WTC11 (cell line): ENCODE measurements around the gene SYNDIG1. TPM values are rescaled to one million over a fixed set of nuclear protein-coding genes. Genes with fewer than 3 reads are reported as not detected.

Experiments used
- ATAC-seq: fragments of 200-7000 bp; cut with Tn5 transposase; 2 replicates; pipeline ENCODE4 v1.10.0; 2021; ENCODE audit warnings: mild to moderate bottlenecking, moderate library complexity
- CTCF ChIA-PET: fragments of 300-600 bp; sonication (Branson Sonifier 250); formaldehyde crosslinking; loops from one replicate; lab custom pipeline; 2021; ENCODE audit warnings: antibody characterized with exemption; lab: Charles Lee
- POLR2A ChIA-PET: fragments of 350-600 bp; sonication (Branson Sonifier 250); formaldehyde crosslinking; loops from one replicate; lab custom pipeline; 2021; ENCODE audit warnings: antibody characterized with exemption; lab: Charles Lee
- DNase-seq: peaks from one replicate; pipeline ENCODE4 v3.0.0; 2021; ENCODE audit warnings: low spot score
- H3K27ac Mint-ChIP-seq: 2 replicates; pipeline ENCODE4 v1.8.0; 2021; ENCODE audit warnings: mixed read lengths
- H3K27me3 Mint-ChIP-seq: 2 replicates; pipeline ENCODE4 v1.8.0; 2021; ENCODE audit warnings: low read depth, mild to moderate bottlenecking, moderate library complexity, mixed read lengths
- H3K36me3 Mint-ChIP-seq: 2 replicates; pipeline ENCODE4 v1.8.0; 2021; ENCODE audit warnings: mixed read lengths
- H3K4me1 Mint-ChIP-seq: 2 replicates; pipeline ENCODE4 v1.8.0; 2022; ENCODE audit warnings: mixed read lengths
- H3K4me3 Mint-ChIP-seq: 2 replicates; pipeline ENCODE4 v1.8.0; 2021; ENCODE audit warnings: mild to moderate bottlenecking, moderate library complexity, mixed read lengths
- H3K9me3 Mint-ChIP-seq: 2 replicates; pipeline ENCODE4 v1.8.0; 2021; ENCODE audit warnings: mixed read lengths
- CTCF ChIP-seq: fragments of 200-600 bp; IDR thresholded peaks from 2 replicates; pipeline ENCODE4 v1.8.0; 2022; ENCODE audit warnings: antibody characterized with exemption
- ERG ChIP-seq: fragments of 250-450 bp; sonication (Bioruptor Pico); IDR thresholded peaks from 2 replicates; pipeline ENCODE4 v1.8.0; 2021; ENCODE audit warnings: mild to moderate bottlenecking
- ESRRA ChIP-seq: sonication (generic); formaldehyde crosslinking; IDR thresholded peaks from 2 replicates; pipeline ENCODE4 v1.8.1; 2022; ENCODE audit warnings: mild to moderate bottlenecking, missing genetic modification reagents, borderline replicate concordance
- FOXK1 ChIP-seq: sonication (generic); formaldehyde crosslinking; IDR thresholded peaks from 2 replicates; pipeline ENCODE4 v1.8.0; 2022; ENCODE audit warnings: mild to moderate bottlenecking, moderate library complexity, missing genetic modification reagents
- FOXP1 ChIP-seq: sonication (generic); formaldehyde crosslinking; IDR thresholded peaks from 2 replicates; pipeline ENCODE4 v1.8.0; 2022; ENCODE audit warnings: missing genetic modification reagents, mild to moderate bottlenecking, moderate library complexity, borderline replicate concordance
- GTF2I ChIP-seq: fragments of 250-450 bp; sonication (Bioruptor Pico); conservative IDR thresholded peaks from 2 replicates; pipeline ENCODE4 v1.4.0; 2021; ENCODE audit warnings: mild to moderate bottlenecking
- MAX ChIP-seq: sonication (generic); formaldehyde crosslinking; IDR thresholded peaks from 2 replicates; pipeline ENCODE4 v1.8.0; 2022; ENCODE audit warnings: mild to moderate bottlenecking, missing genetic modification reagents
- MXD4 ChIP-seq: fragments of 250-450 bp; sonication (Bioruptor Pico); IDR thresholded peaks from 2 replicates; pipeline ENCODE4 v1.8.0; 2021; ENCODE audit warnings: mild to moderate bottlenecking, moderate library complexity, borderline replicate concordance
- NFE2L1 ChIP-seq: sonication (generic); formaldehyde crosslinking; IDR thresholded peaks from 2 replicates; pipeline ENCODE4 v1.8.1; 2023; ENCODE audit warnings: missing genetic modification reagents
- NR2C2 ChIP-seq: sonication (generic); formaldehyde crosslinking; IDR thresholded peaks from 2 replicates; pipeline ENCODE4 v1.8.0; 2022; ENCODE audit warnings: mild to moderate bottlenecking, missing genetic modification reagents
- PRRX2 ChIP-seq: fragments of 250-450 bp; sonication (Bioruptor Pico); IDR thresholded peaks from 2 replicates; pipeline ENCODE4 v1.8.0; 2021; ENCODE audit warnings: mild to moderate bottlenecking
- RORB ChIP-seq: fragments of 250-450 bp; sonication (Bioruptor Pico); IDR thresholded peaks from 2 replicates; pipeline ENCODE4 v1.9.0; 2021; ENCODE audit warnings: mild to moderate bottlenecking
- TEAD4 ChIP-seq: sonication (generic); formaldehyde crosslinking; IDR thresholded peaks from 2 replicates; pipeline ENCODE4 v1.8.0; 2022; ENCODE audit warnings: mild to moderate bottlenecking, missing genetic modification reagents
- USF1 ChIP-seq: sonication (generic); formaldehyde crosslinking; IDR thresholded peaks from 2 replicates; pipeline ENCODE4 v1.8.0; 2022; ENCODE audit warnings: mild to moderate bottlenecking, missing genetic modification reagents
- ZBTB43 ChIP-seq: sonication (generic); formaldehyde crosslinking; IDR thresholded peaks from 2 replicates; pipeline ENCODE4 v1.8.1; 2023; ENCODE audit warnings: mild to moderate bottlenecking, missing genetic modification reagents
- ZNF512 ChIP-seq: sonication (generic); formaldehyde crosslinking; IDR thresholded peaks from 2 replicates; pipeline ENCODE4 v1.8.1; 2022; ENCODE audit warnings: missing genetic modification reagents, borderline replicate concordance
- ZNF532 ChIP-seq: fragments of 250-450 bp; sonication (Bioruptor Pico); IDR thresholded peaks from 2 replicates; pipeline ENCODE4 v1.9.0; 2021; ENCODE audit warnings: mild to moderate bottlenecking, borderline replicate concordance
- ZNF671 ChIP-seq: fragments of 250-450 bp; sonication (Bioruptor Pico); IDR thresholded peaks from 2 replicates; pipeline ENCODE4 v1.8.0; 2021; ENCODE audit warnings: mild to moderate bottlenecking
- total RNA-seq: library from RNA; stranded (reverse); gene quantifications from 3 replicates; pipeline ENCODE4 v1.2.3, GENCODE V29; 2021

The SYNDIG1 gene
- total RNA-seq, 1 experiment from 2014 or later = 6.4 TPM

GRCh38 chr20:24600012-24600411, 130.6 kb downstream of the SYNDIG1 start (continued):
- TF ChIP-seq ERG (CRISPR knock-in tag) = no peak
- TF ChIP-seq ZNF671 (CRISPR knock-in tag) = no peak
- TF ChIP-seq USF1 (CRISPR knock-in tag) = no peak
- TF ChIP-seq MXD4 = no peak

- Mint-ChIP-seq H3K27ac (no peak overlapping the region), H3K27me3 (no peaks in the 10 kb centered on the region), H3K4me1 (peaks cover 11% of the 10 kb centered on the region), H3K4me3 (no peak overlapping the region), H3K36me3 (peaks cover 16% of the 10 kb centered on the region), H3K9me3 (peaks cover 27% of the 10 kb centered on the region)
- TF ChIP-seq PRRX2 (CRISPR knock-in tag) = no peak
- no peak for ATAC-seq
- DNase-seq = no peak
- ChIA-PET POLR2A (no interaction called here), CTCF (no interaction called here)
These were observed 134.0 kb downstream of the SYNDIG1 start for GRCh38 chr20:24603454-24603853.

- Mint-ChIP-seq H3K4me3 (no peak overlapping the region), H3K9me3 (peaks cover 16% of the 10 kb centered on the region), H3K36me3 (peaks cover 12% of the 10 kb centered on the region), H3K27ac (no peak overlapping the region), H3K4me1 (peaks cover 16% of the 10 kb centered on the region), H3K27me3 (no peaks in the 10 kb centered on the region)
- ChIA-PET POLR2A (no interaction called here), CTCF (no interaction called here)
- ATAC-seq = no peak
- no peak for DNase-seq
- TF ChIP-seq MAX (CRISPR knock-in tag) (no peak), TEAD4 (CRISPR knock-in tag) (no peak), ZBTB43 (CRISPR knock-in tag) (no peak), PRRX2 (CRISPR knock-in tag) (no peak), CTCF (no peak)
These were observed 135.7 kb downstream of the SYNDIG1 start for GRCh38 chr20:24604966-24605665.

GRCh38 chr20:24605937-24606455, 136.6 kb downstream of the SYNDIG1 start:
- CTCF ChIA-PET = no interaction called here
- no peaks in the 10 kb centered on the region for H3K27me3 Mint-ChIP-seq
- no peak for ATAC-seq
- TF ChIP-seq NR2C2 (no peak), ZNF512 (CRISPR knock-in tag) (no peak), NFE2L1 (CRISPR knock-in tag) (no peak), FOXP1 (no peak), GTF2I (CRISPR knock-in tag) (no peak), FOXK1 (no peak), ZNF532 (no peak), ESRRA (no peak), RORB (CRISPR knock-in tag) (no peak)

More at GRCh38 chr20:24605937-24606455, 136.6 kb downstream of the SYNDIG1 start:
- peaks cover 24% of the 10 kb centered on the region for H3K4me1 Mint-ChIP-seq
- peaks cover 8% of the 10 kb centered on the region for H3K36me3 Mint-ChIP-seq
- no peak for DNase-seq
- POLR2A ChIA-PET = no interaction called here
- peaks cover 11% of the 10 kb centered on the region for H3K9me3 Mint-ChIP-seq
- no peak overlapping the region for H3K27ac Mint-ChIP-seq
- no peak overlapping the region for H3K4me3 Mint-ChIP-seq
